ENCODE results near the gene PDE8A.

The PDE8A gene

DNA sequence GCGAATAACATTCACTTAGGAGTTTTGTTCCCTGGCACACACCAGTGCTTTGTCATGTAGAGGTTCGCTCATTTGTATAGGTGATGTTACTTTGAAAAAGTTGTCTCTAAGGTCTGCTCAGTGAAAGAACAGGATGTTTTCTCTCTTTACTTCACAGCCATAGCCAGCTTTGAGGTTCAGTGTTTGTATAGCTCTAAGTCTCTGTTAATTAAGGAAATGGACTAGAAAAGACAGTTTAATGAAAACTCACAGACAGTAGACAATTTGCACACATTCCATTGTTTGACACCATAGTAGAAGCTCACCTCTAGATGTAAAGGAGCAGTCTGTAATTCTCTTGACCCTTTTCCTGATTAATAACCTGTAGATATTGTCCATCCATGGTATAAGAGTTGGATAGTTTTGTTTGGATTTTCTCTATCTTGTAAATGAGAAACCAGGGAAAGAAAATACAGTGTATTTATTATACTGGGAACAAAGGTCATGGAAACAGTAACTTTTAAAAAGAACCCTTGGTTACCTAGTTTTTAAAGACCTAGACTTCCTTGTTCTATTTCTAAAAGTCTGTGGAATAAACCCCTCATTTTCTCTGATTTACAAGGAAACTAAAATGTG, 50.4 kb downstream of the PDE8A start:
- no peak for DNase-seq (ENCODE audit: low read depth, low spot score)

DNA sequence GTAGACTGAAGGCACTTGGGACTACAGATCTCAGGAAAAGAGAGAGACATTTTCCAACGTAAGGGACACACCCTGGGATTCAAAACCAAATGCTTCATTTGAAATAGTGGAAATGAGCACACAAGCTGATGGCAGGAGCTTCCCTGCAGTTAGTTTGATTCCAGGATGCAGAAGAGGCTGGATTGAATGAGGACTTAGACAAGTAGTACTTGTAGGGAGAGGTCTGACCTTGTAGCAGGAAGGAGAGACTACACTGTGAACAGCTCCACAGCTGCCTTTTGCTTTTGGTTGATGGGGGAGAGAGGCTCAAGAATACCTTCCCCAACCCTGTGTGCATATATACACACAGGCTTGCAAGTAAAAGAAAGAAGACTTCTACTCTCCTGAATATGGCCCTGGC, 51.5 kb downstream of the PDE8A start:
- no peak for DNase-seq (ENCODE audit: low read depth, low spot score)

DNA sequence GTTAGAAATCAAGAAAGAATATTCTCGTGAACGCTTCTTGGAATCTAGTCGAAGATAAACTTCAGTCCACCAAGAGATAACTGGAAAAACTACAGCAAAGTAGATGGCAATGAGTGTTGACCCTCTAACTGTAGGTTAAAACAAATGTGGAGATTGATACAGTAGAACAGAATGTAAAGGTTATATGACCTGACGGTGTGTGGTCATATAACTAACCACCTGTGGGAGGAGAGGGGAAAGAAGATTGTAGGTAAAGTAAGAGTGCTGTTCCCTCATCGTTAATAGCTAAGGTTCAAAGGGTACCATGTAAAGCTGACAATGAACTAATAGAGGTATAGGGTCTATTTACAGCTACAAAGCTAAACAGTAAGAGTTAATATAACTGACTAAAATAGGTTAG, 52.6 kb downstream of the PDE8A start:
- no peak for DNase-seq (ENCODE audit: low read depth, low spot score)

DNA sequence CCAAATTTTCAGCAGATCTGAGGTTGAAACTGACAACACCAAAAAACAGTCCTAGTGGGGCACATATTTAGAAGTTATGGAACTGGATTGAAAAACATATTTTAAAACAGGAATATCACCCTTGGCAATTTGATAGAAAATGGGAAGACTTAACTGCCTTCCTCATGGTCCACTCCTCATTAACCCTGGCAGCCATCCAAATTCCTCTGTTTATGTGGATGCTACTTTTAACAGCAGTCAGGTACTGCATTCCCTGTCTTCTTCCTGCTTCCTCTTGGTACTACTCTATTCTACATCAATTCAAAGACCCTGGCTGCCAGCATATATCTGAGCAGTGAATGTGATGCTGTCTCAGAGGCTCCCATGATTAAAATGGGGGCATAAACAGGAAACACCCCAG, 54.3 kb downstream of the PDE8A start:
- no peak for DNase-seq (ENCODE audit: low read depth, low spot score)

DNA sequence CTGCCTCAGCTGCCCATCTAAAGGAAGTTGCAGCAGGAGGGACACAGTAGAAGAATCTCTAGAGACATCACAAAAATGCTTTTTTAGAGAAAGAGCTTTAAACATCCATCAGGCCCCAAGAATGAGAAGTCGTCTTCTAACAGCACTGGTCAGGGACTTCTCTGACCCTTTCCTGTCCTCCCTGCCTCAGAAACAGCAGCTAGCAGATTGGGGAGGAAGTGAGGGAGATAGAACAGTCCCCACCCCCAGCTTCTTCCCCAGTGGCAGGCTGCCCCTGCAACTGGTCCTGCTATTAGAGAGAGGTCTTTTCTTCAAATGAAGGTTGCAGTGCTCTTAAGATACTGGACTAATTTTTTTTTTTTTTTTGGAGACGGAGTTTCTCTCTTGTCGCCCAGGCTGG, 55.1 kb downstream of the PDE8A start:
- no peak for DNase-seq (ENCODE audit: low read depth, low spot score)

DNA sequence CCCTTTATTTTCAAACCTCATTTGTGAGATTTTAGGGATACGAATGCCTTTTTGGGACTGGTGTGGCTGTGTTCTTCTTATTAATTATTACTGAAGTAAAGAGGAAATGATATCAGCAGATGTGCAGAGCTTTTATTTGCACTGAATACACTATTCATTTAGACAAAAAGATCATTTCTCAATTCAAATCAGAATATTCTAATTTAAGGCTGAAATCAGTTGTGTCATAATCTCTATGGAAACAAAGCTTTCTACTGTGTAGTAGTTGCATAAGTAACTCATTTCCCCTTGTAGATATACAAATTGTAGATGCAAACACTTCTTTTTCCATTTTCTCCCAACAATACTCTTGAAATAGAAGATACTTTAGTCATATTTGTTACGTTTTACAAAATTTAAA, 56.0 kb downstream of the PDE8A start:
- DNase-seq (ENCODE audit: low read depth, low spot score) = no peak

DNA sequence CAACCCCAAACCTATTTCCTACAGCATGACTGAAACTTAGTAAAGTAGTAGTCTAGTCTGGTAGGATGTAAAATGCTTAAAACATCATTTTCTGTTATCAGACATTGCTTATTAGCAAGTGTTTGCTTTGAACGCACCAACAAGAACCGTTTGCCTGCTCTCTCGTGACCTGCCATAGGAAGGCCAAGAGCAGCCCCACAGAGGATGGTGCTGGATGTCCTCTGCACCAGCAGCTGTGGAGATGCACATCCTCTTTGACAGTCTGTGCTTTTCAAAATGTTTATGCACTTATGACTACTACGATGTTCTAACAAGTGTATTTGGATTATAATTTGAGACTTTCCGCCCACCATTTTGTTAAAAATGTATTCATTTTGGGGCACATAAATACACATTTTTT, 59.6 kb downstream of the PDE8A start:
- DNase-seq (ENCODE audit: low read depth, low spot score) = no peak

DNA sequence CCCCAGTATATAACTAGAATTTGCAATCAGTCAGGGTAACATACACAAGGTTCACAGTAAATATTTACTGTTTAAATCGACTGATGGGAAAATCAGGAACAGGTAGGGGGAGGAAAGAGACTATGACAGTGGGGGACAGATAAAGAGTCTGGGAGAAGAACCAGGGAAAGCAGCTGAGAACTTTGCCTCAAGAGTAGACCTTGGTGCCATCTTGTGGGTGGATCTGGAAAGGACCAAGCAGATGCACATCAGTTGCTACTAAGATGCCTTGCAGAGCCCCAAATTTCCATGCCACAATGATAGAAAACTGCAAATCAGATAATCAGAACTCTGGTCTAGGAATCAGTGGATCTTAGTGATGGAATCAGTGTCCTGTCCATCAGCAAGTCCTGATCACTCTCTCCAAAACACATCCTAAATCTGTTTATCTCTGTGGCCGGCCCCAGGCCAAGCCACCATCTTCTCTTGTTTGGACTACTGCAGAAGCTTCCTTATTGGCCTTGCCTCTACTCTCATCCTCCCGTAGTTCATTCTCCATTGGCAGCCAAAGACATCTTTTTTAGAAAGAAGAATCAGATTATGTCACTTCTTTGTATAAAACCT, 62.7 kb downstream of the PDE8A start:
- peak; percentile 49 for DNase-seq (ENCODE audit: low read depth, low spot score)

DNA sequence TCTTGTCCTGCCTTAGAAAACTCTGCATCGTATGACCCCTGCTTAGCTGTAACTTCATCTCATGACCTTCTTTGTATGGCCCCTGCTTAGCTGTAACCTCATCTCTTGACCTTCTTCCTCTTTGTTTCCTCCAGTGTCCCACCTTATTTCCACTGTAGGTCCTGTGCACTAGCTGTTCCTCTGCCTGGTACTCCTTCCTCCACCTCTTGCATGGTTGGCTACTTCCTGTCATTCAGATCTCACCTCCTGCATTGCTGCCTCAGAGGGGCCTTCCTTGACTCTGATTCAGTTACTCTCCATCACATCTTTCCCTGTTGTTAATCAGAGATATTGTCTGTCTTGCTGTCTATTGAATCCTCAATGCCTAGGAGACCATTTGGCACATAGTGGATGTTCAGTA, 63.2 kb downstream of the PDE8A start:
- no peak for DNase-seq (ENCODE audit: low read depth, low spot score)

DNA sequence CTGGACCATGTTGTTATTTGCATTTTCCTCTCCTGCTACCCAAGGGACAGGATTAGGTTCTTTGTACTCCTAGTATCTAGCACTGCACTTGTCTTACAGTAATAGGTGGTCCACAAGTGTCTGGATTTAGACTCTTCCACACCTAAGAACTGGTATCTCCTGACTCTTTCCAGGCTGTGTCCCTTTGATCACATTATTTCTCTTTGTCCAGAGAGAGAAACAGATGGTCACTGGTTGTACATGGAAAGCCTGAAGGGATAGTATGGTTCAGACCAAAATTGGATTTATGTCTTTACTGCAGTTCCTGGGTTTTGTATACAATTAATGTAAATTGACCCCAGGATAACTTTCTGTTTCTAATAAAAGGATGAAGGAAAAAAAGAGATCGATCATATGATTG, 64.0 kb downstream of the PDE8A start:
- DNase-seq (ENCODE audit: low read depth, low spot score) = no peak

DNA sequence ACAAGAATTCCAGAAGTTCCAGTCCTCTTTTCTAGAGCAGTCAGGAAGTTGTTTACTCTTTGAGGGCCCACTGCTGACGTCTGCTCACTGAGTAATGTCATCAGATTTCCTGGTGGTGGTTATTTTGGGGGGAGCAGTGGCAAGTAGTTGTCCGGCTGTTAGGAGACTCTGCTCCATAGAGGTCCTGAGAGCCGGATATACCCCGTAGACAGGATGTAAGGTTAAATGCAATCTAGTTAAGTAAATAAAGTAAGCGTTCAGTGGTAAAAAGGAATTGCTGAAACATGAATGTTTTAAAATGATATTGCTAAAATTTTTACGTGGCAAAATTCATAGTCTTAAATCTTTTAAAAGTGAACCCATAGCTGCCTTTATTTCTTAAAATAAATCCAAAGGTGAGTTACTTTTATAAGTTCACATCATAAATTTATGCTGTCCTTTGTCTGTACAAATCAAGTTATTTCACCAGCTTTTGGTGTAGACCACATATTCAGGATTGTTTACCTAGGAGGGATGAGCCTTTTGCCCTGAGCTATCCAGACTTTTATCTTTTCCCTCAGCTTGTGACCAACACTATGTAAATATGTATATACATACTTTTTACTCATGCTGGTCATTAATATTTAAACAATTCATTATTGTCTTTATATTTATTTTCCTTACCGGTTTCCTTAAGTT, 65.8 kb downstream of the PDE8A start:
- DNase-seq (ENCODE audit: low read depth, low spot score) = no peak

DNA sequence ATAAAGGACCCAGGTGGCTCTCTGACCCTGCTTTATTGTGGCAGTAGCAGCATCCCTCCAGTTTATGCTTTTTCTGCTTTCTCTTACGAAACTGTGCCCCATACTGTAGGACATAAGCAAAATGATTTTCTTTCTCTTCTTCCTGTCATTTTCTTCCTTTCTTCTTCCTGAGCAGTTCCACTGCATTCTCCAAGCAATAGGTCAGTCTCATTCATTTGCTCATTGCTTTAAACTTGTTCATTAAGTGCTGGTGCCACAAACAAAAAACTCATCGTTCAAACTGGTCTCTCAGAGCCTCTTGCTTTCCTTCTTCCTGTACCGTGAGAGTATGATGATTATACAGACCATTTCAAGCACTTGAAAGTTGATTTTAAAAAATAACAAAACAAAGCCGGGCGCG, 66.8 kb downstream of the PDE8A start:
- DNase-seq (ENCODE audit: low read depth, low spot score) = no peak

DNA sequence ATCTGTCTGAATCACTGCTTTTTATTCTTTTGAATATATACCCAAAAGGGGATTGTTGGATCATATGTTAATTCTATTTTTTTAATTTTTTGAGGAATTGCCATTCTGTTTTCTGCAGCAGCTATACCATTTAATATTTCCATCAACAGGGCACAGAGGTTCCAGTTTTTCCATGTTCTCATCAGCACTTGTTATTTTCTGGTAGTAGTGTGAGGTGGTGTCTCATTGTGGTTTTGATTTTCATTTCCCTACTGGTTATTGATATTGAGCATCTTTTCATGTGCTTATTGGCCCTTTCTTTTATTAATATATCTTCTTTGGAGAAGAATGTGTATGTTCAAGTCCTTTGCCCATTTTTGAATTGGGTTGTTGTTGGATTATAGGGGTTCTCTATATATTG, 68.1 kb downstream of the PDE8A start:
- no peak for DNase-seq (ENCODE audit: low read depth, low spot score)

DNA sequence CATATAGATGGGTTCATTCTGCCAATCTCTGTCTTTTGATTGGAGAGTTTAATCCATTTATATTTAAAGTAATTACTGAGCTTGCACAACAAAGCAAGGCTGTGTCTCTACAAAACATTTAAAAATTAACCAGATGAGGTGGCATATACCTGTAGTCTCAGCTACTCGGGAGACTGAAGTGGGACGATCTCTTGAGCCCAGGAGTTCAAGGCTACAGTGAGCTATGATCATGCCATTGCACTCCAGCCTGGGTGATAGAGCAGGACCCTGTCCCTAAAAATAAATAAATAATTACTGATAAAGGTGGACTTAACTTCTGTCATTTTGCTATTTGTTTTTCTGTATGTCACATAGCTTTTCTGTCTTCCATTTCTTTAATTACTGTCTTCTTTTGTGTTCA, 78.1 kb downstream of the PDE8A start:
- no peak for DNase-seq (ENCODE audit: low read depth, low spot score)

DNA sequence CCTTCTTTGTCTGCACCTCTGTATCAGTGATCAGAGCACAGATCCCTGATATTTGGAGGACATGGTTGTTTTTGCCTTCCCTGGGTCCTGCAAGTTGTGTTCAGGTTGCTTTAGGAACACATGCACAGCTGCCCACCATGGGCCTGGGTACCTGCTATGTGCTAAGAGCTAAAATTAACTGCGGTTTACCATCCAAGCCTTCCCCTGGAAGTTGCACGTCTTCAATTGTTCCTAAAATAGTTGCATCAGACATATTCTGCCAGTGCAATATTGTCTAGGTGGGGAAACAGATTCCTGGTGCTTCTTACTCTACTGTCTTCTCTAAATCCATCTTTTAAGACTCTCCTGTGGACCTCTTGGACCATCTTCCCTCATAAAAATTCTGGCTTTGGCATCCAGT, 80.9 kb downstream of the PDE8A start:
- no peak for DNase-seq (ENCODE audit: low read depth, low spot score)

DNA sequence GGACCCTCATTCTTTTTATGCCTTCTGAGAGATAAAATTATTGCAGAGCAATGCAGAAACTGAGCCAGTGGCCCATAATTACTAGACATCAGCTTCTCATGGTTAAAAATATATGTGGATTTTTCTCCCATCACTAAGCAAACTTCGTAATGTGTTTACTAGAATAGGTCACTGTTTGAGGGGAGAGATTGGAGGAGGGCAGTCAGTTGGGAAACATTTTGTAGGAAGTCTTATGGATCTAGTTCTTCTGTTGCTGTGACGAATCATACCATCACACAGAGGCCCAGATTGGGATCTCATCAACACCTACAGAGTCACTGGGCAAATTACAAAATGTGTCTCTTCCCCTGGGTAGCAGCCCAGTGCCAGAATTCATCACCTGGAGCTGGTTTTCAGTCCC, 81.4 kb downstream of the PDE8A start:
- DNase-seq (ENCODE audit: low read depth, low spot score) = no peak

DNA sequence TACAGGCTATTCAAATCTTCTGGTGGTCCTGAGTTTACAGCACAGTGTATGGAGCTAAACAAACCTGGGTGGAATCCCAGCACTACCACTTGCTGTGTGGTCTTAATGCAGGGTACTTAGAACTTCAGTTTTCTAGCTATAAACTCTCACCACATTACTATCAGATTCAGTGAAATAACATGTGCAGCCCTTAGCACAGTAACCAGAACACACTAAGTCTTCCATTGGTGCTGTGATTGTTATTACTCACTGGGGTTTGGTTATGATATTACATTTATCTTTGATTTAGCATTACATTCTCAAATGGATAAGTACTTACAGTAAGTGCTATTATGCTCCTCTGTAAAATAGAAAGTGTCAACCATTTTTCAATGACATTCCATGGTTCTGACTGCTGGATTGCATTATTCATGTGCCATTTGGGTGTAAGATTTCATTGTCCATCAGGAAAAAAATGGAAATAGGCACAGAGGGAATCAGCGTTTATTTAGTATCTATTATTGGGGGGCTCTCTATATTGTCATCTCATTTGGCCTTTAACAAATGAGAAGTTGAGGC, 81.9 kb downstream of the PDE8A start:
- no peak for DNase-seq (ENCODE audit: low read depth, low spot score)

DNA sequence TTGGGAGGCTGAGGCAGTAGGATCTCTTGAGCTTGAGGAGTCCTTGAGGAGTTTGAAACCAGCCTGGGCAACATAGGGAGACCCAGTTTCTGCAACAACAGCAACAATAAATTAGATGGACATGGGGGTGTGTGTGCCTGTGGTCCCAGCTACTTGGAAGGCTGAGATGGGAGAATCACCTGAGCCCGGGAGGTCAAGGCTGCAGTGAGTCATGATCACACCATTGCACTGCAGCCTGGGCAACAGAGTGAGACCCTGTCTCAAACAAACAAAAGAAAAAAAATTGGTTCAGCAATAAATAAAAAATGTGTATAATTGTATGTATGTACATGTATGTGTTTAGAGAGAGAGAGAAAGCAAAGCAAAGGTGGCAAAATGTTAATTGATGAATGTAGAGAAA, 83.1 kb downstream of the PDE8A start:
- DNase-seq (ENCODE audit: low read depth, low spot score) = no peak

DNA sequence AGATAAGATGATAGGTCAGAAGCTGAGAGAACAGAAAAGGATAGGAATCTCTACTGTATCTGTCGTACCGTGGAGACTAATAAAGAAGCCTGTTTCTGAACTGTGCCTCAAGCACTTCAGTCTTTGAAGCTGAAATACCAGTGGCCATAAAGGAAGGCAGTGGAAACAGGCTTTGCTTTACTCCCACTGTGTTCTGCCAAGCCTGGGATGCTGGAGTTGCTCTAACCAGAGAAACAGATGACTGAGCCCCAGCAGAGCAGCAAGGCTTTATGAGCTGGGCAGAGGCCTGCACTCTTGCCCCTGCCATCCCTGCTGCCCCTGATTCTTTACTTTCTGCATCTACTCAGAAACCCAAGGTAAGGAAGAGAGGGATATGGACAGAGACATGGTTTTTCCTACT, 89.4 kb downstream of the PDE8A start:
- DNase-seq (ENCODE audit: low read depth, low spot score) = peak; percentile 21

DNA sequence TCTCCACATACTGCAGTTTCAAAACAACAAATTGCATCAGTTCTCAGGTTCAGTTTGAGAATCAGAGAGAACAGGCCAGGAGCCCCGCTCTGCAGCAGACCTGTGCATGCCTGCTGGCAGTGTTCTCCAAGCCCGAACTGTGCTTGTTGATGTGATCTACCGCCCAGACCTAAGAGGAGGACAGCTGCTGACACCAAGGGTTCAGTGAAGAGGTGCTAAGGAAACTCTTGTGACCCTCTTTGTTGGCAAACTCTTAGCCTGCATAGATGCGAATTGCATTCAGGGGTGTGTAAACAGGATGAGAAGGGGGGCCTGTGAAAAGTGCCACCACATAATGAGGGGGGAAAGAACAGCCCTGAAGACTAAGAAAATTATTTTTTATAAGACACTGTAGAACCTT, 89.8 kb downstream of the PDE8A start:
- DNase-seq (ENCODE audit: low read depth, low spot score) = no peak

DNA sequence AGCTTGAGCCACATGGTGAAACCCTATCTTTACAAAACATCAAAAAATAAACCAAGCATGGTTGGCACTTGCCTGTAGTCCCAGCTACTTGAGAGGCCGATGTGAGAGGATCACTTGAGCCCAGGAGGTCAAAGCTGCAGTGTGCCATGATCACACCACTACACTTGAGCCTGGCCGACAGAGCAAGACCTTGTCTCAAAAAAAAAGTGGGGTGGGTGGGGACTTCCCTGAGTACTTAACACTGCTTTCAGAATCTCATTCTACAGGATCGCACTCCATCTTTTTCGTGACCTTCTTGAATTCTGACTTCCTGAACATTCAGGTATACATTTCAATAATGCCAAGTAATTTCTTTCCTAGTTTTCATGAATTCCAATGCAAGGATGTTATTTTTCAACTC, 91.3 kb downstream of the PDE8A start:
- no peak for DNase-seq (ENCODE audit: low read depth, low spot score)

DNA sequence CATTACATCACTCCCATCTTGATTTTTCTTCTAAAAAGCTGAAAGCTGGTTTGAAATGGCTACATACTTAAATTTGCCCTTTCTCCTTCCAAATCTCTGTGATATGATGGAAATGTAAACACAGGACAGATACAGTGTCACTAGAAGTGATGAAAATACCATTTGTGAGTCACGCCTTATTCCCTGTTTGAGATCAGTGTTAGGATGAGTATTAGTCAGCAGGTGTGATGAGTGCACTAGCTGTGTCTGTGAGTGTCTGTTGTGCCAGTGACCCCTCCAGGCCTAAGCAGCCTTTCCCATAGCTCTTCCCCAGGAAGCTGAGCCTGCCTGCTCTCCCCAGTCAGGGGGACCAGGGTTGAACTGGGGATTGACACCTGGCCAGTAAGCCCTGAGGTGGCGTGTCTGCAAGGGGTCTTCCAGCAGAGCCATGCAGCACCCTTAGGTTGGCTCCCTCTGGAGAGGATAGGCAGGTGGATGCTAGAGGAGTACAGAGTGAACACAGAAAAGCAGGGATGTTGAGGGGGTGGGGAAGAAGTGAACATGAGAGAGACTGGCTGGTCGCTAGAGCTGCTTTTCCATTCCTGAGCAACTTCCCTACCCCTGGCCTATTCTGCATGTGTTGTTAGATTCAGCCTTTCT, 92.0 kb downstream of the PDE8A start:
- DNase-seq (ENCODE audit: low read depth, low spot score) = no peak

DNA sequence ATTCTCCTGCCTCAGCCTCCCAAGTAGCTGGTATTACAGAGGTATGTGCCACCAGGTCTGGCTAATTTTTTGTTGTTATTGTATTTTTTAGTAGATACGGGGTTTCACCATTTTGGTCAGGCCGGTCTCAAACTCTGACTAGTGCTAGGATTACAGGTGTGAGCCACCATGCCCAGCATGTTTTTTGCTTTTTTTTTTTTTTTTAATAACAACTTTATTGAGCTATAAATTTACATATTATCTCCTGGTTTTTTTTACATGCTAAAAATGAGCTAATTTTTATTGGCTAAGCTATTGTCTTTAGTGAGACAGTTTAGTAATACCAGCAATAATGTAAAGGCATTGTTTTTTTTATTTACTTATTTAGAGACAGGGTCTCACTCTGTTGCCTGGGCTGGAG, 105.2 kb downstream of the PDE8A start:
- DNase-seq (ENCODE audit: low read depth, low spot score) = no peak

All from ELF-1 (cell line).